Lung (tissue), 12 donors: ENCODE results near the gene C1orf167. TPM values are rescaled to one million over a fixed set of nuclear protein-coding genes. Genes with fewer than 3 reads are reported as not detected.

Experiments used
- ATAC-seq: fragments of 200-7000 bp; cut with Tn5 transposase; one replicate; pipeline ENCODE4 v1.9.1; 2020; ENCODE audit warnings: moderate number of reproducible peaks; ENCODE audit not compliant: insufficient read depth, low FRiP score
- DNase-seq, 3 donors: peaks; one replicate each; pipeline ENCODE4 v3.0.0-alpha.2; 2013 to 2017
- H3K27ac ChIP-seq, 2 donors: one replicate each; pipeline ENCODE4 v1.5.1; 2013; ENCODE audit warnings: mild to moderate bottlenecking in 2 of 2, moderate library complexity in 2 of 2, control low read depth in 1 of 2, inconsistent platforms in 1 of 2, low read depth in 1 of 2, low read length in 1 of 2
- H3K27me3 ChIP-seq, 3 donors: one replicate each; pipeline ENCODE4 v1.5.1; 2013; ENCODE audit warnings: low read length in 2 of 3; ENCODE audit not compliant: control insufficient read depth in 3 of 3, insufficient read depth in 3 of 3
- H3K36me3 ChIP-seq, 4 donors: one replicate each; pipeline ENCODE4 v1.5.1; 2013; ENCODE audit warnings: low read length in 4 of 4, mild to moderate bottlenecking in 1 of 4, moderate library complexity in 1 of 4; ENCODE audit not compliant: control insufficient read depth in 4 of 4, insufficient read depth in 4 of 4
- H3K4me1 ChIP-seq, 5 donors: one replicate each; pipeline ENCODE4 v1.5.1; 2013; ENCODE audit warnings: low read length in 5 of 5, mild to moderate bottlenecking in 2 of 5, moderate library complexity in 1 of 5; ENCODE audit not compliant: control insufficient read depth in 5 of 5, insufficient read depth in 5 of 5
- H3K4me3 ChIP-seq: one replicate; pipeline ENCODE4 v1.5.1; 2013; ENCODE audit warnings: mild to moderate bottlenecking, control low read depth, moderate library complexity
- H3K9ac ChIP-seq, 2 donors: one replicate each; pipeline ENCODE4 v1.5.1; 2013; ENCODE audit warnings: low read length in 2 of 2, control low read depth in 1 of 2; ENCODE audit not compliant: insufficient read depth in 1 of 2
- H3K9me3 ChIP-seq, 4 donors: one replicate each; pipeline ENCODE4 v1.5.1; 2013; ENCODE audit warnings: low read length in 3 of 4, mild to moderate bottlenecking in 1 of 4, moderate library complexity in 1 of 4; ENCODE audit not compliant: control insufficient read depth in 4 of 4, insufficient read depth in 3 of 4
- WGBS, 2 donors: extraction: QIAGEN DNeasy Blood & Tissue Kit; methylation state at CpG; one replicate each; pipeline ENCODE4 v1.1.7; 2013; 5-methylcytosine and 5-hydroxymethylcytosine counted together
- polyA plus RNA-seq, 2 donors: library from polyadenylated mRNA; stranded (reverse); fragments of 200-250 nt; gene quantifications; one replicate each; pipeline ENCODE4 v1.2.1, GENCODE V29; 2013
- total RNA-seq, 2 donors: library from RNA; depleted of rRNA in 1 of 2; stranded (reverse); fragments of >200 nt in 1 of 2; gene quantifications; one replicate each; pipeline ENCODE4 v1.2.1, GENCODE V29; 2014 to 2021
- TF ChIP-seq, protein P1 (sequence below): IDR thresholded peaks from 2 replicates; pipeline ENCODE4 v1.5.1; 2012; ENCODE audit warnings: mild to moderate bottlenecking; ENCODE audit errors: control extremely low read depth, extremely low read depth
- donor health status: control.
- donor health status: control.
- donor health status: Bipolar disorder and iron deficiency.
- donor health status: healthy.
- donor health status: DM: yes; HTN: yes; CAD: no.

The C1orf167 gene
- total and polyA plus RNA-seq, 4 donors: 0.91 to 11.3 (median 9.1) TPM

DNA sequence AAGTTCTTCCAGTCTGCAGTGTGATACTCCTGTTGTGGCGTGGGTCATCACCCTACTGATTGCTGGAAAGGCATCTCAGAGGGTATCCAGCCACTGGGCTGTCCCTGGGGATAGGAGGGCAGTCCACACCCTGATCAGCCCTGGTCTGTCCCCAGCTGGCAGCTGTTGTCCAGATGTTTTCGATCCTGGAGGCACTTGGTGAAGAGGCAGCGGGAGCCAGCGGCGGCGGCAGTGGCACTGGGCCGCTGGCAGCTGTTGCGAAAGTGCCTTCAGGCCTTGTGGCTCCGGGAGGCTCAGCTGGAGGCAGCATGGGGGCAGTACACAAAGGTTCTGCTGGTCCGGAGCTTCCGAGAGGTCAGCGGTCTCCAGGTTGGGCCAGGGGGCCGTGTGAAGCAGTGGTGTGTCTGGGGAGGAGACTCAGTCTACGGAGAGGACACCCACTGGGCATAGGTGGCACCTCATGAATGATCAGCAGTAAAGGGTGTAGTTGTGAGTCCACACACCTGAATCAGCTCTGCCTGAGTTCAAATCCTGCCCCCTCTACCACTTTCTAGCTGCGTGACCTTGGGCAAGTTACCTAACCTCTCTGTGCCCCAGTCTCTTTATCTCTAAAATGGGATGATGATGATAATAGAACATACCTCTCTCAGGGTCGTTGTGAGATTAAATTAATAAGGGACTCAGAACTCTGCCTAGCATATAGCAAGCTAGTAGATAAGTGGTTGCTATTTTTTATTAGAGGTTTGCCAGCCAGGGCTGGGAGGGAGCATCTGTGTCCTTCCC, 6.1 kb downstream of the C1orf167 start:
- H3K4me1 ChIP-seq: peaks cover 0 to 3% (median 0%) of the 10 kb centered on the region in 5 donors
- TF ChIP-seq, protein P1, sequence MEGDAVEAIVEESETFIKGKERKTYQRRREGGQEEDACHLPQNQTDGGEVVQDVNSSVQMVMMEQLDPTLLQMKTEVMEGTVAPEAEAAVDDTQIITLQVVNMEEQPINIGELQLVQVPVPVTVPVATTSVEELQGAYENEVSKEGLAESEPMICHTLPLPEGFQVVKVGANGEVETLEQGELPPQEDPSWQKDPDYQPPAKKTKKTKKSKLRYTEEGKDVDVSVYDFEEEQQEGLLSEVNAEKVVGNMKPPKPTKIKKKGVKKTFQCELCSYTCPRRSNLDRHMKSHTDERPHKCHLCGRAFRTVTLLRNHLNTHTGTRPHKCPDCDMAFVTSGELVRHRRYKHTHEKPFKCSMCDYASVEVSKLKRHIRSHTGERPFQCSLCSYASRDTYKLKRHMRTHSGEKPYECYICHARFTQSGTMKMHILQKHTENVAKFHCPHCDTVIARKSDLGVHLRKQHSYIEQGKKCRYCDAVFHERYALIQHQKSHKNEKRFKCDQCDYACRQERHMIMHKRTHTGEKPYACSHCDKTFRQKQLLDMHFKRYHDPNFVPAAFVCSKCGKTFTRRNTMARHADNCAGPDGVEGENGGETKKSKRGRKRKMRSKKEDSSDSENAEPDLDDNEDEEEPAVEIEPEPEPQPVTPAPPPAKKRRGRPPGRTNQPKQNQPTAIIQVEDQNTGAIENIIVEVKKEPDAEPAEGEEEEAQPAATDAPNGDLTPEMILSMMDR: no peak
- no peak overlapping the region for H3K27ac ChIP-seq
- H3K36me3 ChIP-seq: no peaks in the 10 kb centered on the region
- no peak overlapping the region for H3K4me3 ChIP-seq
- ATAC-seq (no peak), DNase-seq (peak; percentile 40 to 52 (median 50))
- H3K9me3 ChIP-seq: no peaks in the 10 kb centered on the region
- no peaks in the 10 kb centered on the region for H3K27me3 ChIP-seq
- no peak overlapping the region for H3K9ac ChIP-seq
- WGBS, 2 donors: 70 to 73% methylated on average over 16 of the region's 16 CpGs

DNA sequence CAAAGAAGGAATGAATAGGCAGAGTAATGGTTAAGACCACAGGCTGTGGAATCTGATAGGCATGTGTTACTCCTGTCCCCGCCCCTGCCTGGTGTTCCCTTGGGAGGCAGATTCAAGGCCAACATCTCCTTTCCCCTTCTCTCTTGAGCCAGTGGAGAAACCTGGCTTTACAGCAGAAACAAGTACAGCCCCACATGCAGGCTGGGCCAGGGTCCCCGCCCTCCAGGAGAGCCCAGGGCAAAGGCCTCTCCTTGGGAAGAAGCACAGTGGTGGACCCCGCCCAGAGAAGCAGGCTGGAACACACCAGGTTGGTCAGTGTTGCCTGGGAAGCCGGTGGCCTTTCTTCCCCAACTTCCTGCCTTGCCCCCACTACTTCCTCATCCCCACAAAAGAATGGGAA, 6.8 kb downstream of the C1orf167 start:
- ATAC-seq: no peak
- peaks cover 0 to 3% (median 0%) of the 10 kb centered on the region in 5 donors for H3K4me1 ChIP-seq

DNA sequence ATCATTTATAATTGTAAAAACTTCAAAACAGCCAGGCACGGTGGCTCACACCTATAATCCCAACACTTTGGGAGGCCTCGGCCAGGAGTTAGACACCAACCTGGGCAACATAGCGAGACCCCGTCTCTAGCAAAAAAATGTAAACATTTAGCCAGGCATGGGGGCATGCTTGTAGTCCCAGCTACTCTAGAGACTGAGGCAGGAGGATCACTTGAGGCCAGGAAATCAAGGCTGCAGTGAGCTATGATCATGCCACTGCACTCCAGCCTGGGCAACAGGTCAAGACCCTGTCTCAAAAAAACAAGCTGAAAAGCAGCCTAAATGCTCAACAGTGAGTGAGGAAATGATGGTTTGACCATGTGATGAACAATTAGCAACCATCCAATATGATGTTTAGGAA, 7.3 kb downstream of the C1orf167 start:
- TF ChIP-seq, protein P1: no peak
- H3K4me3 ChIP-seq: no peak overlapping the region
- no peak overlapping the region for H3K9ac ChIP-seq
- no peaks in the 10 kb centered on the region for H3K36me3 ChIP-seq
- H3K4me1 ChIP-seq: peaks cover 0 to 3% (median 0%) of the 10 kb centered on the region in 5 donors
- ATAC-seq: no peak
- 79 to 82% methylated on average over 4 of the region's 4 CpGs for WGBS, 2 donors
- DNase-seq: no peak
- H3K27me3 ChIP-seq: no peaks in the 10 kb centered on the region
- no peaks in the 10 kb centered on the region for H3K9me3 ChIP-seq
- no peak overlapping the region for H3K27ac ChIP-seq

More for the DNA sequence above, 6.8 kb downstream of the C1orf167 start:
- no peaks in the 10 kb centered on the region for H3K9me3 ChIP-seq
- H3K27me3 ChIP-seq: no peaks in the 10 kb centered on the region
- TF ChIP-seq, protein P1: no peak
- DNase-seq: no peak
- WGBS, 2 donors: 62 to 63% methylated on average over 4 of the region's 4 CpGs
- no peak overlapping the region for H3K4me3 ChIP-seq
- no peak overlapping the region for H3K9ac ChIP-seq
- H3K27ac ChIP-seq: no peak overlapping the region
- no peaks in the 10 kb centered on the region for H3K36me3 ChIP-seq
